NCI-H524 treated with DMSO at 0.1 percent for 48 hours (cell line): Measurements from ENCODE around the gene AOPEP.

Experiments
- DNase-seq: peaks from one replicate; lab custom pipeline; 2025; lab: John Stamatoyannopoulos, UW

AOPEP gene

DNA sequence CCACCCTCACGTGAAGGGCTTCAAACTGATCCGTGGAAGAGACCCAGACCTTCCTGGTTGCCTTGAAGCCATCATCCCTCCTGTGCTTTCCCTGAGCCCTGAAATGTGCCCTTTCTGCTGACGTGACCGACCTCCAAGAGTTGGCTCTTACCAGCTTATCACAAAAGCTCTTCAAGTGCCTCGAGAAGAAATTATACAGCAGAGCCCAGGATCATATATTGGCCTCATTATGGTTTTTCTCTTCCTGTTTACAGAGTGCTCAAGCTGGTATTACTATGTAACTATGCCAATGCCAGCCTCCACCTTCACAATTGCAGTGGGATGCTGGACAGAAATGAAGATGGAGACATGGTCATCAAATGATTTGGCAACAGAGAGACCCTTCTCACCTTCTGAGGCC, 66.0 kb downstream of the AOPEP start:
- DNase-seq, result no peak

DNA sequence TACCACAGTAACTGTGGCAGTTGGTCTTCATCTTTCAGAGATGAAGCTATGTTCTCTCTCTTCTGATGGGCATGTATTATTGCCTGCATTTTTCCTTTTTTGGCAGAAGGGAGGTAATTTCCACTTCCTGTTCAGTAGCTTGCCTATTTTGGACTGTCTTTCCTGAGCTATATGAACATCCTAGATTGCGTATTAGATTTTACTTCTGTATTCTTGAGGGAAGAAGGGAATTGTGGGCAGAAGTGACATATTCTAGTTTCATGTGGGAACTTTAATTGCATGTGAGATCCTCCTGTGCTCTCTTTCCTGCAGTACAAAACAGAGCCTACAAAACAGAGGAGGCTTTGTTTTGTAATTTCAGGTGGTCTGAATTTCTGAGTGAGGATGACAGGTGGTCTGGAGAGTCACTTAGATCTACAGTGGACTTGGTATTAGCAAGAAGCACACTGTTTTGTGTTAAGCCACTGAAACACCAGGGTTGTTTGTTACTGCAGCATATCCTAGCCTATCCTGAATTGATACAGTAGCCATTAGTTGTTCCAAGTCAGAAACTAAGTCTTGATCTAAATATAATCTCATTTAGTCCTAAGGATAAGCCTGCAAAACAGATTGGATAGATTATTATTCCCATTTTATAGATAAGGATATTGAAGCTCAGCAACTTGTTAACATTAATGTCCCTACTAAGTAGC, 68.1 kb downstream of the AOPEP start:
- DNase-seq, result no peak

DNA sequence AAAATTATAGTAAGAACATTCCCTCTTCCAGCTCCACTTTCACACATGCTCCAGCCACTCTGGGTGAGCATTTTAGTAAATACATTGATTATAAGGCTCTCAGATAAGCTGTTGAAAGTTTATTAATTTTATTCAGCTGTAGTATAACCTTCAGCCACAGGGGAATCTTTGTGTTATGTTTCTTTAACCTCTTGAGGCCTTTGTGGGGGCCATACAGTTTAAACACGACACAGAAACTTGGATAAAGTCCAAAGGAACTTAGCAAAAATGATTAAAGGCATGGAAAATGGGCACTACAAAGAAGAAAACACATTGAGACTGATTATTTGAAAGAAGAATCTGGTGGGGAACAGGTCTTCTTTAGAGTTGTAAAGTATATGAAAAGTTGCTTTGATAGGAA, 70.2 kb downstream of the AOPEP start:
- DNase-seq, result no peak

DNA sequence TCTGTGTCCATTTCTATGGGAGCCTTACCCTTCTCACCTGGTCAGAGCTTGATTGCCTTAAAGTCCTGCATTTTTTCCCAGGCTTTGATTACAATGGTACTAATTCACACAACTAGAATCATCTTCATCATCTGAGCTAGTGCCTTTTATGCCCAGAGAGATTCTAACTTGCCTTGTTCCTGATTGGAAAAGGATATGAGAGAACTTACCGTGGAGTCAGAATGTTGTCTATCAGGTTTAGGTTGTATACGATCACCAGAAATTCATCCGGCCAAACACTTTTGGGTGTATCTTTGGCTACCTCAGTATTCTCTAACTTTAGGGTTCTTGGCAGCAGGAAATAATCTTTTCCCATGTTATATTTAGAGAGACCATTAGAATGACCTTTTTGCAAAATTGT, 71.7 kb downstream of the AOPEP start:
- DNase-seq, result no peak

DNA sequence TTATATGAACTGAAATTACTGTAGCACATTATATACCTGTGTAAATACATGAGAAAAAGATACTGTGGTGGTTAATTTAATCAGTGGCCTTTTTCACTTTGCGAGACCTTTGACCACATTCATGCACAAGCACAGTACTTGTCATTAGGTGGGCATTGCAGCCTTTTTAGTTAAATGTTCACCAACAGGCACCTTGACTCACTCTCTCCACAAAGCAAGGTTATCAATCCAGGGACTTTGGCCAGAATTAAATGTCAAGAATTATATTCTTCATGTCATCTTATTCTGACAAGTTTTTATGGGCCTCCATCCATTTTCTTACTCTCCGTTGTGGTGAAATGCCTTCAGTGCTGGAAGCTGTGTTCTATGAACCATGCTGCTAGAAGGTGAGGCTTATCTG, 72.2 kb downstream of the AOPEP start:
- DNase-seq, result no peak

DNA sequence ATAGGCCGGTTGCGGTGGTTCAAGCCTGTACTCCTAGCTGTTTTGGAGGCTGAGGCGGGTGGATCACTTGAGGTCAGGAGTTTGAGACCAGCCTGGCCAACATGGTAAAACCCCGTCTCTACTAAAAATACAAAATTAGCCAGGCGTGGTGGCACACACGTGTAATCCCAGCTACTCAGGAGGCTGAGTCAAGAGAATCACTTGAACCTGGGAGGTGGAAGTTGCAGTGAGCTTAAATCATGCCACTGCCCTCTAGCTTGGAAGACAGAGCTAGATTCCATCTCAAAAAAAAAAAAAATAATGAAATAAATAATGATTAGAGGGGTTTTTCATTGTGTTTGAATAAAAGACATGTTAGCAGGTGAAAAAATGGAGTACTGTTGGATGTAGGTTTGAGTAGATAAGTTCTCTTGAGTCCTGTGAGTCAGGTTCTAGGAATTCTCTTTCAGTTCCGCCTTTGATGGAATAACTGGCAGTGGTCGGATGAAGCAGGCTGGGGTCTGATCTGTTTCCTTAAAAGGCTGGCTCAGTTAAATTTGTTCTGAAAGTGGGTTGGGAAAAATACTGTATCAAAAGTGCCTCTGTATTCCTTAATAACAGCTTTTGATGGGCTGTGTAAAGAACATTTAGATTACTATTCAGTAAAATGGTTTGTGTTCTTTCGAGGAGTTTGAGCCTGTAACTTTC, 73.2 kb downstream of the AOPEP start:
- no peak for DNase-seq

DNA sequence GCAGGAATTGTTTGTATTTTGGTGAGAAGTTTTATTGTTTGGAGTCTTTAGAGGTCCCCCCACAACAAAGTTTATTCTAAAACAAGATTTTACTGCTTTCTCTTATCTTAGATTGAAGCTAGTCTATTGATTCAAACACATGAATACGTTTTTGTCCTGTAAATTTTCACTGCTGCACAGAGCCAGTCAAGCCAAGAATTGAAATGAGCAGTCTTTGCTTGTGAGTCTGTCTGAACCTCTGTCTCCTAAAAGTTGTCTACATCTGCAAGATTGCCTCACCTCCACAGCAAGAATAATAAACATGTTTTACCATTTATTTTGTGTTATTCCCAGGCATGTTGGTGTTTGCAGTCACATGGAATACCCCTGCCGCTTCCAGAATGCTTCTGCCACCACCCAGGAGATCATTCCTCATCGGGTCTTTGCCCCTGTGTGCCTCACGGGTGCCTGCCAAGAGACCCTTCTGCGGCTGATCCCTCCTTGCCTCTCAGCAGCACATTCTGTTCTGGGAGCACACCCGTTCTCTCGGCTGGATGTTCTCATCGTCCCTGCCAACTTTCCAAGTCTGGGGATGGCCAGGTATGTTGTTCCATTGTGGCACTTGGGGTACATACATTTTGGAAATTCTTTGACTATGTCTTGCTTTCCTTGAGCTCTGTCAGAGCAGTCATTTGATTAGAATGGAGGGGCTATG, 74.1 kb downstream of the AOPEP start:
- no peak for DNase-seq

DNA sequence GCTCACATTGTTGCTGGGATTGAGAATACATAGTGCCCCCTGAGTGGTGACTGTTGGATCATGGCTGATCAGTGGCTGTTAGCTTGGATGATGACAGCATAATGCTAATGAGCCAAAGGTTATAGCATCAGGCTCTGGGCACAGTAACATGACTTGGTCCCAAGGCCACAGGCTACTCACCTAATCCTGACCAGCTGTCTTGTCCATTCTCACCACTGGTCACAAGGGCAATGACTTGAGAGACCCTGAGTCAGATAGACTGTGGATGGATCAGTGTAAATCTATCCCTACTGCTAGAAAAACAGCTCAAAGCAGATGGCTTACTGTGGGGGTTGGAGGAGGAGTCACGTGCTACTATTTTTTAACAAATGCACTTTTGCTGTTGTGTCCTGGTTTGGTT, 74.7 kb downstream of the AOPEP start:
- DNase-seq, result no peak

DNA sequence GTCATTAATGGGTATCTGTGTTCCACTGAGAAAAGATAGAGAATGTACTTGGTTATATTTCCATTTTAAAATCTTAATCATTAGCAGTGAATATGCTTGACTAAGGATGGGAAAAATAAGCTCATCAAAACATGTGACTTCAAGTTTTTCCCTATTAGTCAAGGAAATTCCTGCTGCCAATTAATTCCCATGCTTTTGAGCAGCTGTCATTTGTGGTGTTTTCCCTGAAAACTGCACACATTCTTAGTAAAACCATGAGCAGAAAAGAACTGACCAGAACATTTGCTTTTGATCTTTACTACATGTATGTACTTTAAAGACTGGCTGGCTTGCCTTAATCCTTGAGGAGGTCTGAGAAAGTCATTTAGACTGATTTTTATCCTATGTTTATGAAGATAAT, 75.2 kb downstream of the AOPEP start:
- no peak for DNase-seq

DNA sequence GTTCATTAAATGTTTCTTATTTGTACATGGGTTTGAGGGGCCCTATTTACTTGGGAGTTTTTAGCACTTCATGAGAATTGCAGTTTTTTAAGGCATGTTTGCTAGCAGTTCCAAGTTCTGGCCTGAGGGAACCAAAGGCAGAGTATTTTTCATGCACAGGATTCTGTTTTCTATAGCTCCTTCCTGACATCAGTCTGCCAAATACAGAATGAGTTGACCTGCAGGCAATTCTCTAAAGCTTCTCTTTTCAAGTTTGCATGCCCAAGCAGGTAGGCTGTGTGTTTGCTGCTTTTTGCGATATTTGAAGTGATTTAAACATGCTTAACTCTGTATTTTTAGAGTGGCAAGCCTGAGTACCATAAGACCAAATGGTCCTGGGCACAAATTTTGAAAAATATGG, 75.8 kb downstream of the AOPEP start:
- DNase-seq, result no peak

DNA sequence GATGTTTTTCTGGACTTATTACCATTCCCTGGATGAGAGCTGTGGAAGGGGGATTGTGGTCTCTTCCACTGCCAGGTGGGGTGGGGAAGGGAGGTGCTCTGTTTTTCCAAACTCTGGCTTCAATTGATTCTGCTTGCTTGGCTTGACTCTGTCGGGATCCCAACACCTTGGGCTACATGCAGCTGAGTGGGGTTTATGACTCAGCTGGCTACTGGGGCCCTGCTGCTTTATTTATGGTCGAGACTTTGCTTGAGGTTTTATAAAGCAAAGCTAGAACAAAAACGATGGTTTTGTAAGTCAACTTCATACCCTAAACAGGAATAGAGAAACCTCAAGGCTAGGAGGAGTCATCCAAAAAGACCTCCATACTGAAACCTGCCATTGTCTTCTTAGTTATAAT, 76.3 kb downstream of the AOPEP start:
- no peak for DNase-seq

DNA sequence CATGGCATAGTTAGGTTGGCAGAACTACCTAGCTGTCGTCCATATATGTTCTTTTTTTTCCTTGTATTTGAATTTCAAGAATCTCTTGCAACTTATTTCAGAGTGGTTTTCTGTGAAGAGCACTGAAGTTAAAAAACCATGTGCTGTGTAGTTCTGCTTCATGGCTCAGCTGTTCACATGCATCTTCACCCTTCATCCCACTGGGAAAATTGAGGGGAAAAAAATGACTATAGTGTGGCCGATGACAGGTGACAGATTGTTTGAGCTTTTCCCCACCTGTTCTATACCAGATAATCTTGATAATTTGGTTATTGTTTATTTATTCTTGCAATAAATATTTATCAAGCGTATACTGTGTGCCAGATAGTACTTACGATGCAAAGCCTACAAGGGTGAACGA, 77.8 kb downstream of the AOPEP start:
- DNase-seq, result no peak

DNA sequence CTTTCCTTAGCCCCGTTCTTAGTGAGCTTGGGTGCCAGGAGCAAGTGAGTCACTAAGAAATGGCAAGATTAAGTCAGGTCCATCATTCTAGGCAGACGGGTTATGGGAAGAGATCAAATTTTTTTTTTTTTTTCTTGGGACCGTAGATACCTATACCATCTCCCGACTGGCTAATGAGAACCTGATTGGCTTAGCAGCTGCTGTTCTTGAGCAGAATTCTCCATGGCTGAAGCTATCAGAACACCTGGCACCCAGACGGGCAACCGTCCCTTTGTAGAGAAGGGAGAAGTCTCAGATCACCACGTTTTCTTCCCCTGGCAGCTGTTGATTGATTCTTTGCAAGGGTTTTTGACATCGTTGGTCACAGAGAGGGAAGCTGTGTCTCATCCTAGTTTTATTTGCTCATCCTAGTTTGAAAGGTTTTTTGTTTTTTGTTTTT, 78.6 kb downstream of the AOPEP start:
- DNase-seq, result peak; percentile 71

DNA sequence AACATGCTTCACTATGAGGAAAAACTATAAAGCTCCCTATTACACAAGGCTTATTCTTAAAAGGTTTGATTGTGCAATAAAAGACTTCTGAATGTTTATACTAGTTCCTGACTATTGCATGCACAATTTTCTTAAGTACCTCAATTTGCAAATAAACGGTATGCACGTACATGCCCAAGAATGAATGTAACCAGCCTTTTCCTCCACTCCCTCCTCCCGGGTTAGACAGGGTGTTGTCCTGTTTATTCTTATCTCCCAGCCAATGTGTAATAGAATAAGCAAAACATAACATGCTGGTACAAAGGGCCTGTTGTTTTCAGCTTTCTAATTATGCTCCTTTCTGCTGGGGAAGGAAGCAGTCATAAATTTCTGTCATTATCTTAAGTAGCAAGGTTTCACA, 79.1 kb downstream of the AOPEP start:
- no peak for DNase-seq

DNA sequence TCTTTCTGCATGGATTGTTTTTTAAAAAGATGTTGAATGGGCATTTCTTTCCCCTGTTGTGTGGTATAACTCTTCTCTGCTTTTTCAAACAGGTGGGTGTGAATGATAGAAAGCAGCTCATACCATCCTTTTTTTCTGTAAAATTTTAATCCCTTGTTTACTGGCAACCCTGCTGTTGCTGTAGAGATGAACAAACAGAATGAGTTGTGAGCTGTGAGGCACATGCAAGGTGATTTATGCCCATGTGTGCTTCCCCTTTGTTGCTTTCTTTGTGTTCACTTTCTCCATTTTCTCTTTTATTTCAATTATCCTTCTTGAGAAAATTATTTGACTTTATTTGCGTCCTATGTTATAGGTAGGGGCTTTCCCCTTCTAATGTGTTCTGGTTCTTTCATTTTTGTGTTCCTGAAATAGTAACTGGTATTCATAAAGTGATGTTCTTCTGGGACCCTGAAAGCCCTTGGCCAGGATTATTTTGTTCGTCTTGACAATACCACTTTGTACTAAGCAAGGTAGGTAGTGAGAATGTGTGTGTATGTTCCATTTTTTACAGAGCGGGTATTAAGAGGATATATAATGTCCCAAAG, 79.9 kb downstream of the AOPEP start:
- no peak for DNase-seq

DNA sequence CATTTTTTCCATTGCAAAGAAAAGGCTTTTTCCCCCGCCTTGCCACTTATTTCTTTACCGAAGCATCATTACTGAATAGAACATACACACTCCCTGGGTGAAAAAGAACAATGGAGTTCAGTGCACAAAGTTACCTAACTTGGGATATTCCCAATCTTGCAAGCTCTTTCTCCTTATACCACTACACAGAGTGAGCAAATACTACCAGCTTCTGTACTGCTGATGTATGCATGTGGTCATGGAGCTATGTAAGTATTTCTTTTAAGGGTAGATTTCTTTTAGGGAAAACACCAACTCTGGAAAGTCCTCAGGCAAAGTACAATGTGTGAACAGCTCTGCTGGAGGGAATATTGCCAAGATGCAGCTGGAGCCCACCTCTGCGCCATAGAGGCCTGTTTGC, 81.1 kb downstream of the AOPEP start:
- no peak for DNase-seq

DNA sequence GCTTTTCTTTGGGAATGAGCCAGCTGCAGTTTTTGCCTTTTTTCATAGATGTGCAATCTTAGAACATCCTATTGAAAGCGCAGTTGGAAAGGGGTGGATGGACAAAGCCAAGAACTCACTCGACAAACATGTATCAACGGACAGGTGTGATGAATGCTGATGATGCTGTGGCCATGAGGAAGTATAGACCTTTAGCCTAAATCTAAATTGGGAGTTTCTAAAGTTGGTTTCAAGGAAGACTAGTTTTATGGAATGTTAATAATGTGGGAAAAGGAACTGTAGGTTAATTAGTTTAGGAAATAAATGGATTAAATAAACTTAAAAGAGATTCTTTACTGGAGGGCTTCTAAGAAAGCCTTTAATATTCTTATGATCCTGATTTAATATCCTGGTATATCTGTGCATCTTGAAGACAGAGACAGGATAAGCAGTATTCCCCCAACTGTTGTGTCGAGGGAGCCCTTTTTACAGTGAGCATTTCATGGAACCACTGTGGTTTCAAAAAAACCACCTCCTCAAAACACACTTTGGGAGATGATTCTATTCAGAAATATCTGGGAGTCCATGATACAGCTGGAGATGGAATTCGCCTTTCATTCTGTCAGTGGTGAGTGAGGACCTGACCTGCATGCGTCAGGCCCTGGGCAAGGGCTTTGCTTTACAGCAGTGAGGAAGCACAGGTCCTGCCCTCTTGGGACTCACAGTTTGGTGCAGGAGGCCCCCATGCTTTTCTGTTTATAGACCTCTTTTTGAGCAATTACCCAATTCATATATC, 82.6 kb downstream of the AOPEP start:
- no peak for DNase-seq

DNA sequence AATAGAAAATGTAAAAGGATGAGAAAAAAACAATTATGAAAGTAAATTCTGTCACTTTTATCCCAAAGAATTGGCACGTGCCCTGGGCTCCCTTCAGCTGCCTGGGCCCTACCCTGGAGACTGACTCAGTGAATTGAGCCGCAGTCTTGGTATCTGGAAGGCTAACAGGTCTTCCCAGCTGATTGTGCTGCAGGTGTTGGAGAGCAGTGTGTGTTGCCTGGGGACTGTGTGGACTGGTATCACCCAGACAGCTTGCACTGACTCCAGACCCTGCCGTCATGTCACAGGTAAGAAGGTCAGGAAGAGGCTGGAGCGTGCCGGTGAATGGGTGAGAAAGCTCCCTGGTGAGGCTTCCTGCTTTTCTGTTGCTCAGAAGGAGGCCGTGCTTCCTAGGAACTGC, 83.3 kb downstream of the AOPEP start:
- DNase-seq, result no peak

DNA sequence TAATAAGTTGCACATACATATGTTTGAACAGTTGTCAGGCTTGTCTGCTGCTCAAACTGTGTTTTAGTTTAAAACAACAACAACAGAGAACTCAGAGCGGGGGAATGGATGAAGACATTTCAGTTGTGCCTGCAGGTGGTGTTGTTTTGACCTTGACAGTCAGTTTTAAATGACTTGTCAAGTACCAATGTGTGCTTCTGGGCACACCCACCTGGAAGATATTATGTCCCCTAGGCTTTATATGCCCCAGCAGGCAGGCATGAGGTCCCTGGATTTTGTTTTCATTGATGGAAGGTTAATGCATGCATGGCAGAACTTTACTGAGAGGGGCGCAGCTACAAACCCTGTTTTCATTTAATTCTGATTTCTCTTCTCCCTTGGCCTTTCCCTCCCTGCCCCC, 84.6 kb downstream of the AOPEP start:
- no peak for DNase-seq

DNA sequence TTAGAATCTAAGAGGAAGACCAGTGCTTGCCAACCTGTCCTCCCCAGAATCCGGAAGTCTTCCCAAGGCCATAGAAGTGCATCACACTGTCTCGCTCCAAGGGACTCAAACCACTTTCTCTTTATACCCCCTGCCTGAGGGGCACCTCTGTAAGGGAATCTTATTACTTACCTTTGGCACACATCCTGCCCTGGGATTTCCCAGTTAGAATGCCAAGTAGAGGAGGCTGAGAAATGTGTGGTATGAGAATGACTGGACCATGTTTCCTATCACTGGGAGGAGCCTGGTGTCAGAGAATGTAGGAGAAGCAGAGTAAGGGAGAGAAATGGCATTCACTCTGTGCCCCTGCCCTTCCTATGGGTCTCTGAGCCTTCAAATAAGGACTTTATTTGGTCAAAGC, 85.8 kb downstream of the AOPEP start:
- no peak for DNase-seq

DNA sequence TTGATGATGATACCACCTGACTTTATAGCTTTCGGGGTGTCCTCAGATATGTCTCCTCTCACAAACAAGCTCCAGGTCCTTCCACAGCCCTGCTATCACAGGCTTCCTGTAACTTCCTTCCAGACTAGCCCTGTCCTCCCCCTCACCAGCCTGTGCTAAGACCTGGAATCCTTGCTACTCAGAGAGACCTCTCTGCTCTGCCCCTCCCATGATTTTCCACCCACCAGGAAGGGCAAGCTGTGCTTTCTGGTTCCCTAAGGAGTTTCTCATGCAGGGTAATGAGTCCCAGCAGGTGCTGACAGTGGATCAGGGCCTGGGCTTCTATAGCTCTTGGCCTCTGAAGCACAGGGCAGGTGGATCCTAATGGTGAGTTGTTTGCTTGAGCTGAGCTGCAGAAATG, 86.9 kb downstream of the AOPEP start:
- DNase-seq, result no peak
